SK-N-MC (cell line): ENCODE results near the gene ACD.

Experiments
- DNase-seq: peaks from one replicate; pipeline ENCODE4 v3.0.0-alpha.2; 2011; ENCODE audit warnings: low read depth, low spot score
- H3K27ac ChIP-seq: fragments of 200-600 bp; sonication (generic); 2 replicates; pipeline ENCODE4 v1.5.1; 2016; ENCODE audit warnings: mixed run types
- H3K36me3 ChIP-seq: fragments of 200-600 bp; sonication (generic); 2 replicates; pipeline ENCODE4 v1.6.1; 2017; ENCODE audit warnings: antibody characterized with exemption, low read length, mixed read lengths; ENCODE audit not compliant: insufficient read depth
- H3K4me3 ChIP-seq: fragments of 200-600 bp; sonication (generic); 2 replicates; pipeline ENCODE4 v1.5.1; 2016
- H3K9ac ChIP-seq: fragments of 200-600 bp; sonication (generic); 2 replicates; pipeline ENCODE4 v1.8.0; 2017; ENCODE audit warnings: mixed run types, mixed read lengths; ENCODE audit not compliant: insufficient read length
- H3K9me3 ChIP-seq: fragments of 200-600 bp; sonication (generic); 2 replicates; pipeline ENCODE4 v1.6.1; 2017; ENCODE audit warnings: low read depth, mild to moderate bottlenecking, antibody characterized with exemption, low read length, moderate library complexity, mixed read lengths
- EZH2 ChIP-seq: fragments of 200-600 bp; sonication (generic); IDR thresholded peaks from one replicate; pipeline ENCODE4 v1.6.1; 2017; ENCODE audit warnings: antibody characterized with exemption
- FOXP2 ChIP-seq: optimal IDR thresholded peaks from 2 replicates; pipeline ENCODE3; 2011; ENCODE audit warnings: mild to moderate bottlenecking, moderate library complexity; ENCODE audit not compliant: insufficient read depth; ENCODE audit errors: extremely low read length, control extremely low read depth
- POLR2AphosphoS5 ChIP-seq: IDR thresholded peaks from 2 replicates; pipeline ENCODE4 v1.6.1; 2012; ENCODE audit warnings: mild to moderate bottlenecking, low read depth, low read length, borderline replicate concordance

ACD gene

GRCh38 chr16:67659675-67660563, at the start of gene ACD:
TSS of gene ACD (minus strand) at chr16:67660260. CDS start at chr16:67660220, 40 bp downstream.
- Histone ChIP-seq H3K9ac (peak within 1 kb of the TSS; percentile 66), H3K4me3 (peak within 1 kb of the TSS; percentile 85), H3K36me3 (no peaks in the 10 kb centered on the region), H3K9me3 (no peaks in the 10 kb centered on the region), H3K27ac (no peak within 1 kb of the TSS)
- TF ChIP-seq EZH2 (no peak), POLR2AphosphoS5 (peak; percentile 77)
- no peak for DNase-seq

GRCh38 chr16:67709050-67709449, 49.0 kb upstream of the ACD start:
- H3K36me3 ChIP-seq = no peaks in the 10 kb centered on the region
- no peak for DNase-seq
- H3K27ac ChIP-seq = no peak overlapping the region
- H3K9me3 ChIP-seq = no peaks in the 10 kb centered on the region
- H3K4me3 ChIP-seq = no peak overlapping the region
- H3K9ac ChIP-seq = no peak overlapping the region
- TF ChIP-seq EZH2 (no peak), POLR2AphosphoS5 (no peak), FOXP2 (no peak)

- no peak for DNase-seq
- Histone ChIP-seq H3K4me3 (no peak overlapping the region), H3K27ac (no peak overlapping the region), H3K36me3 (no peaks in the 10 kb centered on the region), H3K9ac (no peak overlapping the region), H3K9me3 (no peaks in the 10 kb centered on the region)
- TF ChIP-seq EZH2 (no peak), POLR2AphosphoS5 (no peak), FOXP2 (no peak)
Measured at GRCh38 chr16:67708368-67708771, 48.3 kb upstream of the ACD start.

- H3K36me3 ChIP-seq = no peaks in the 10 kb centered on the region
- H3K27ac ChIP-seq = no peak overlapping the region
Measured at GRCh38 chr16:67707790-67708189, 47.7 kb upstream of the ACD start.

GRCh38 chr16:67707210-67707609, 47.1 kb upstream of the ACD start:
- H3K9ac ChIP-seq = no peak overlapping the region
- H3K4me3 ChIP-seq = no peak overlapping the region
- no peak overlapping the region for H3K27ac ChIP-seq
- TF ChIP-seq EZH2 (no peak), FOXP2 (no peak), POLR2AphosphoS5 (no peak)
- H3K9me3 ChIP-seq = no peaks in the 10 kb centered on the region
- no peak for DNase-seq
- H3K36me3 ChIP-seq = no peaks in the 10 kb centered on the region

More at GRCh38 chr16:67707790-67708189, 47.7 kb upstream of the ACD start:
- no peaks in the 10 kb centered on the region for H3K9me3 ChIP-seq
- no peak overlapping the region for H3K9ac ChIP-seq
- H3K4me3 ChIP-seq = no peak overlapping the region
- DNase-seq = no peak
- TF ChIP-seq POLR2AphosphoS5 (no peak), EZH2 (no peak), FOXP2 (no peak)

- TF ChIP-seq POLR2AphosphoS5 (no peak), EZH2 (no peak), FOXP2 (no peak)
- Histone ChIP-seq H3K9ac (no peak overlapping the region), H3K9me3 (no peaks in the 10 kb centered on the region), H3K27ac (no peak overlapping the region), H3K36me3 (no peaks in the 10 kb centered on the region), H3K4me3 (no peak overlapping the region)
- no peak for DNase-seq
Measured at GRCh38 chr16:67704110-67704509, 44.0 kb upstream of the ACD start.

GRCh38 chr16:67703626-67704025, 43.6 kb upstream of the ACD start:
- H3K9ac ChIP-seq = no peak overlapping the region
- H3K4me3 ChIP-seq = no peak overlapping the region
- no peaks in the 10 kb centered on the region for H3K9me3 ChIP-seq
- DNase-seq = no peak
- H3K27ac ChIP-seq = no peak overlapping the region
- no peaks in the 10 kb centered on the region for H3K36me3 ChIP-seq
- TF ChIP-seq POLR2AphosphoS5 = no peak
- TF ChIP-seq FOXP2 = no peak
- no peak for TF ChIP-seq EZH2

- TF ChIP-seq EZH2 = no peak
- no peak for TF ChIP-seq POLR2AphosphoS5
- no peak for TF ChIP-seq FOXP2
- Histone ChIP-seq H3K4me3 (no peak overlapping the region), H3K9me3 (no peaks in the 10 kb centered on the region), H3K9ac (no peak overlapping the region), H3K36me3 (no peaks in the 10 kb centered on the region), H3K27ac (no peak overlapping the region)
- no peak for DNase-seq
Measured at GRCh38 chr16:67702130-67702529, 42.1 kb upstream of the ACD start.

GRCh38 chr16:67701420-67701819, 41.4 kb upstream of the ACD start:
- no peak overlapping the region for H3K4me3 ChIP-seq
- H3K27ac ChIP-seq = no peak overlapping the region
- TF ChIP-seq EZH2 = no peak
- no peak for TF ChIP-seq FOXP2
- no peak for TF ChIP-seq POLR2AphosphoS5
- H3K9ac ChIP-seq = no peak overlapping the region
- no peak for DNase-seq
- H3K36me3 ChIP-seq = no peaks in the 10 kb centered on the region
- no peaks in the 10 kb centered on the region for H3K9me3 ChIP-seq
